ENCODE measurements around the gene SH3GL1.

GRCh38 chr19:4371247-4372164 is 28.8 kb downstream of the SH3GL1 start:
- TF ChIP-seq CTCF (IDR thresholded peaks at IDR 0.05; ENCODE audit: low read length) (no peak), EZH2 (optimal IDR thresholded peaks at IDR 0.05; ENCODE audit: low read depth, low read length) (no peak)
